AG10803 (cell line): ENCODE results near the gene TP53TG5.

Source experiments
- DNase-seq: peaks from one replicate; pipeline ENCODE4 v3.0.0; 2010; ENCODE audit warnings: low read depth
- H3K4me3 ChIP-seq: 2 replicates; pipeline ENCODE4 v1.5.1; 2011; ENCODE audit warnings: mild to moderate bottlenecking, low read length, control low read depth
- TF ChIP-seq, protein P1 (sequence below): conservative IDR thresholded peaks from 2 replicates; pipeline ENCODE4 v1.5.1; 2011; ENCODE audit warnings: mild to moderate bottlenecking, low read length, control low read depth, inconsistent platforms

The TP53TG5 gene

GRCh38 chr20:45405571-45406259 is 27.6 kb upstream of the TP53TG5 start:
- DNase-seq: no peak
- peak overlapping the region; percentile 72 for H3K4me3 ChIP-seq
- TF ChIP-seq, protein P1, sequence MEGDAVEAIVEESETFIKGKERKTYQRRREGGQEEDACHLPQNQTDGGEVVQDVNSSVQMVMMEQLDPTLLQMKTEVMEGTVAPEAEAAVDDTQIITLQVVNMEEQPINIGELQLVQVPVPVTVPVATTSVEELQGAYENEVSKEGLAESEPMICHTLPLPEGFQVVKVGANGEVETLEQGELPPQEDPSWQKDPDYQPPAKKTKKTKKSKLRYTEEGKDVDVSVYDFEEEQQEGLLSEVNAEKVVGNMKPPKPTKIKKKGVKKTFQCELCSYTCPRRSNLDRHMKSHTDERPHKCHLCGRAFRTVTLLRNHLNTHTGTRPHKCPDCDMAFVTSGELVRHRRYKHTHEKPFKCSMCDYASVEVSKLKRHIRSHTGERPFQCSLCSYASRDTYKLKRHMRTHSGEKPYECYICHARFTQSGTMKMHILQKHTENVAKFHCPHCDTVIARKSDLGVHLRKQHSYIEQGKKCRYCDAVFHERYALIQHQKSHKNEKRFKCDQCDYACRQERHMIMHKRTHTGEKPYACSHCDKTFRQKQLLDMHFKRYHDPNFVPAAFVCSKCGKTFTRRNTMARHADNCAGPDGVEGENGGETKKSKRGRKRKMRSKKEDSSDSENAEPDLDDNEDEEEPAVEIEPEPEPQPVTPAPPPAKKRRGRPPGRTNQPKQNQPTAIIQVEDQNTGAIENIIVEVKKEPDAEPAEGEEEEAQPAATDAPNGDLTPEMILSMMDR: no peak

DNA sequence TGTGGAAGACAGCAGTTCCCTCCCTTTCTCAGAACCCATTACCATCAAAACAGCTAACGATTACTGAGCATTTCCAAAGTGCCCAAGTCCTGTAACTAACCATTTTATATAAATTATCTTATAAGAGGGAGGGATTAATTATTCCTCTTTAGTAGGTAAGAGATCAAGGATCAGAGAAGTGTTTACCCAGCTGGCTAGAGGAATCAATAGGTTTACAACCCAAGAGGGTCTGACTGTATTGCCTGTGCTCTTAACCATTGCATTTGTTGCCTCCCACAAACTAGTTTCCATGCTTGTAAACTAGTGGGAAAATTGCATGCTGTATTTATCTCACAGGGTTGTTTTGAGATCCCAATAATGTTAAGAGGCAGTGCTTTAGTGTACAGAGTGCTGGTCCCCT is 26.3 kb upstream of the TP53TG5 start:
- no peak overlapping the region for H3K4me3 ChIP-seq
- no peak for DNase-seq
- TF ChIP-seq, protein P1: no peak

DNA sequence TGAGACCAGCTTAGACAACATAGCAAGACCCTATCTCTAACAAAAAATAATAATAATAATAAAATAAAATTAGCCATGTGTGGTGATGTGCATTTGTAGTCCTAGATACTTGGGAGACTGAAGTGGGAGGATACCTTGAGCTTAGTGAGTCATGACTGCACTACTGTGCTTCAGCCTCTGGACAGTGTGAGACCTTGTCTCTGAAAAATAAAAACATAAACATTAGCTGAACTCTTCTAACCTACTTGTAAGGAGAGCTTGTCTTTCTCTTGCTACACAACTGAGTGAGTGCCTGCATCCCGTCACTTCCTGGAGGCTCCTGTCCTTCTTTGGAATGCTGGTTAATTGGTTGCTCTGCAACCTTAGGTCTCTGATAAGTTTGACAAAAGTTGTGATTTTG is 24.8 kb upstream of the TP53TG5 start:
- DNase-seq: no peak
- TF ChIP-seq, protein P1: no peak
- no peak overlapping the region for H3K4me3 ChIP-seq

GRCh38 chr20:45400346-45401031 is 22.4 kb upstream of the TP53TG5 start:
- H3K4me3 ChIP-seq: no peak overlapping the region
- TF ChIP-seq, protein P1: no peak
- DNase-seq: no peak

GRCh38 chr20:45399018-45399417 is 20.9 kb upstream of the TP53TG5 start:
- DNase-seq: no peak
- no peak overlapping the region for H3K4me3 ChIP-seq
- TF ChIP-seq, protein P1: no peak

- DNase-seq: no peak
- H3K4me3 ChIP-seq: no peak overlapping the region
- TF ChIP-seq, protein P1: no peak
These were observed 16.9 kb upstream of the TP53TG5 start for GRCh38 chr20:45395114-45395415.
